ENCODE measurements around the gene MARK4.

- TF ChIP-seq, protein P1, sequence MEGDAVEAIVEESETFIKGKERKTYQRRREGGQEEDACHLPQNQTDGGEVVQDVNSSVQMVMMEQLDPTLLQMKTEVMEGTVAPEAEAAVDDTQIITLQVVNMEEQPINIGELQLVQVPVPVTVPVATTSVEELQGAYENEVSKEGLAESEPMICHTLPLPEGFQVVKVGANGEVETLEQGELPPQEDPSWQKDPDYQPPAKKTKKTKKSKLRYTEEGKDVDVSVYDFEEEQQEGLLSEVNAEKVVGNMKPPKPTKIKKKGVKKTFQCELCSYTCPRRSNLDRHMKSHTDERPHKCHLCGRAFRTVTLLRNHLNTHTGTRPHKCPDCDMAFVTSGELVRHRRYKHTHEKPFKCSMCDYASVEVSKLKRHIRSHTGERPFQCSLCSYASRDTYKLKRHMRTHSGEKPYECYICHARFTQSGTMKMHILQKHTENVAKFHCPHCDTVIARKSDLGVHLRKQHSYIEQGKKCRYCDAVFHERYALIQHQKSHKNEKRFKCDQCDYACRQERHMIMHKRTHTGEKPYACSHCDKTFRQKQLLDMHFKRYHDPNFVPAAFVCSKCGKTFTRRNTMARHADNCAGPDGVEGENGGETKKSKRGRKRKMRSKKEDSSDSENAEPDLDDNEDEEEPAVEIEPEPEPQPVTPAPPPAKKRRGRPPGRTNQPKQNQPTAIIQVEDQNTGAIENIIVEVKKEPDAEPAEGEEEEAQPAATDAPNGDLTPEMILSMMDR (IDR thresholded peaks at IDR 0.05) = no peak
- TF ChIP-seq POLR2A (IDR thresholded peaks at IDR 0.05) = no peak
- TF ChIP-seq POLR2AphosphoS5 (IDR thresholded peaks at IDR 0.05) = no peak
These were observed 24.4 kb downstream of the MARK4 start for GRCh38 chr19:45275370-45275971.
